HG03432 (cell line): ENCODE data around the gene TK1.
"Not testable (repeated sequence)": the region's sequence is repeated elsewhere in the genome, so short reads cannot be mapped to it uniquely, and the experiment has no call there.

Experiments
- ATAC-seq: cut with Tn5 transposase; IDR thresholded peaks from one replicate; pipeline ENCODE4 v1.9.1; 2021; ENCODE audit warnings: mild to moderate bottlenecking, moderate library complexity; ENCODE audit not compliant: unreplicated experiment

TK1 gene

GRCh38 chr17:78180083-78180482 is 6.8 kb downstream of the TK1 start:
- ATAC-seq: no peak

GRCh38 chr17:78179372-78179771 is 7.5 kb downstream of the TK1 start:
- ATAC-seq: no peak

- no peak for ATAC-seq
Measured at GRCh38 chr17:78176548-78177025, 10.3 kb downstream of the TK1 start.

GRCh38 chr17:78175643-78175981 is 11.2 kb downstream of the TK1 start:
- ATAC-seq: no peak

GRCh38 chr17:78174870-78175642 is 11.8 kb downstream of the TK1 start:
- ATAC-seq: no peak

GRCh38 chr17:78174346-78174869 is 12.4 kb downstream of the TK1 start:
- no peak for ATAC-seq

- peak; percentile 31 for ATAC-seq
Measured at GRCh38 chr17:78173097-78173715, 13.6 kb downstream of the TK1 start.

GRCh38 chr17:78172249-78173051 is 14.4 kb downstream of the TK1 start:
- no peak for ATAC-seq

GRCh38 chr17:78171591-78172248 is 15.1 kb downstream of the TK1 start:
- not testable (repeated sequence) for ATAC-seq

GRCh38 chr17:78170692-78171590 is 15.9 kb downstream of the TK1 start:
- ATAC-seq: no peak

- ATAC-seq: peak; percentile 27
Measured at GRCh38 chr17:78168903-78169793, 17.7 kb downstream of the TK1 start.

- peak; percentile 55 for ATAC-seq
Measured at GRCh38 chr17:78168242-78168902, 18.5 kb downstream of the TK1 start, which contains the start of gene SYNGR2. SYNGR2 (plus strand) TSS chr17:78168581; CDS start chr17:78168617, 36 bp downstream.

GRCh38 chr17:78166416-78166815 is 20.4 kb downstream of the TK1 start:
- ATAC-seq: no peak

GRCh38 chr17:78164748-78165607 is 21.9 kb downstream of the TK1 start:
- no peak for ATAC-seq

GRCh38 chr17:78163881-78164747 is 22.7 kb downstream of the TK1 start:
- no peak for ATAC-seq

GRCh38 chr17:78159575-78160158 is 27.2 kb downstream of the TK1 start:
- no peak for ATAC-seq
